Endometrium (tissue), 2 donors: Measurements from ENCODE around the gene TRIM60.
"Not testable (repeated sequence)": the region's sequence is repeated elsewhere in the genome, so short reads cannot be mapped to it uniquely, and the experiment has no call there.

Source experiments
- FAIRE-seq: peaks from 2 replicates; lab custom pipeline; 2012; peaks lifted over from hg19 to GRCh38; lab: Jason Lieb, UNC
- donor health status: control.
- donor health status: control.

TRIM60 gene

DNA sequence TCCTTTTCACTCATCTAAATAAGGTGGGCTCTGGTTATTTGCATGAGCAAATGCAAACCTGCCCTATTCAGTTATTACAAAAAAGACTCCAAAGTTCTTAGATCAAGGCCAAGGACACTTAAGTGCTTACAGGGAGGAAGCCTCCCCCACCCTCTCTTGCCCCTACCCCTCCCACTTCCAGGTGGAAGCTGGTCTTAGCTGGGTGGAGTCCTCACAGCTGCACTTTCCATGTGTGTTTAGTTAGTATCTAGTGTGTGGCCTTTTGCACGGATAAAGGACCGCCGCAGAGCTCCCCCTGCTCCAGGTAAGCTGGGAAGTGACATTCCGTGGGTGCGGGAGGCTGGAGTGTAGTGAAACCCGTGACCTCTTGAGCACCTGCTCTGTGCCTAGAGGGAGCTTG lies 21.8 kb downstream of the TRIM60 start, which contains the start of gene TRIM75:
Gene TRIM75 (plus strand): TSS at position 222 of the 400 bp plus-strand sequence. CDS start 5,282 bp downstream, outside the sequence.
- no peak for FAIRE-seq

DNA sequence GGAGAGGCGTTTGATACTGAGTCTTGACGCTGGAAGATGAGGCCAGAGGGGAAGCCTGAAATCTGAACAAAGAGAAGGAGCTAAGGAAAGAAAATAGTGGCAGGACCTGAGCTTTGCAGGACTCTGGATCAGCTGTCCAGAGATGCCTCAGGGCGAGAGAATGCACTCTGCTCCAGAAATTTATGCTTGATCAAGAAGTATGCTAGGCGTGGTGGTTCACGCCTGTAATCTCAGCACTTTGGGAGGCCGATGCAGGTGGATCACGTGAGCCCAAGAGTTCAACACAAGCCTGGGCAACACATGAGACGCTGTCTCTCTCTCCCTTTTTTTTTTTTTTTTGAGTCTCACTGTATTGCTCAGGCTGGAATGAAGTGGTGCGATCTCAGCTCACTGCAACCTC lies 23.8 kb downstream of the TRIM60 start:
- FAIRE-seq, result no peak

DNA sequence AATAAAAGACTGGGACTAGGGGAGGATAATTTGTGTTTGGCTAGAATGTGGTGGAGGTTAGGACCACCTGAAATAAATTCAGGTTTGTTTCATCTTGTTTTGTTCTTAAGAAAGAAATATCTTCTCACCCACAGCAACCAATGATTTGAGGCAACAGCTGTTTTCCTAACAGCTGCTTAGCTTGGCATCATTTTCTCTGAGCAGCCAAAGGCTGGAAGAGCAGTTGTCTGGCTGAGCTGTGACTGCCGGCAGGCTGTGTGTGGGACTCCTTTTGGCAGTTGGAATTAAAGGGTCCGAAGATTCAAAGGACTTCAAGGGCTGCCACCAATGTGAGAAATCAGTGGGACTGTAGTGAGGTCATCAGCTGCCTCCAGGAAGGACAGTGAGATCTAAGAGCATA lies 26.9 kb downstream of the TRIM60 start:
- no peak for FAIRE-seq

DNA sequence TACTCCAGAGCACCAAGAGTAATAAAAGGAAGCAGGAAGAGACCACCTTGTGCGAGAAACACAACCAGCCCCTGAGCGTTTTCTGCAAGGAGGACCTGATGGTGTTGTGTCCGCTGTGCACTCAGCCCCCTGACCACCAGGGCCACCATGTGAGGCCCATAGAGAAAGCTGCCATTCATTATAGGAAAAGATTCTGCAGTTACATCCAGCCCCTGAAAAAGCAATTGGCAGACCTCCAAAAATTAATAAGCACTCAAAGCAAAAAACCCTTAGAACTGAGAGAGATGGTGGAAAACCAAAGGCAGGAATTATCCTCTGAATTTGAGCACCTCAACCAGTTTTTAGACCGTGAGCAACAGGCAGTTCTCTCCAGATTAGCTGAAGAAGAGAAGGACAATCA lies 27.6 kb downstream of the TRIM60 start:
- FAIRE-seq, result no peak

DNA sequence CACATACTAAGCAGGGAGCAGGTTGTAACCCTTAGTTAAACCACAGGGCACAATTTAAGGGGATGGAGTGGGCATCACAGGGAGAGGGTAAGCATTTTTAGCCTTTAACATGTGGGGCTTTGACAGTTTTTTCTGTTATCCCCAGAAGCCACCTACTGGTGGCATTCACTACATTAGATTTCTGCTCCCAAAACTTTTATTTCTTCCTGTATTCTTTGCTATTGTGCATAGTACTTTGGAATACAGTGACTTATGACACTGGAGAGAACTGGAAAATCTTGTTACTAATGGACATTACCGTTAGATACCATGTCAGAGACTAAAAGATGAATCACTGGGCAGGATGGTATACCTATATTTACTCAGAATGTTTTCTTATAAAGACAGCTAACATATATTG lies 29.1 kb downstream of the TRIM60 start:
- FAIRE-seq, result no peak

DNA sequence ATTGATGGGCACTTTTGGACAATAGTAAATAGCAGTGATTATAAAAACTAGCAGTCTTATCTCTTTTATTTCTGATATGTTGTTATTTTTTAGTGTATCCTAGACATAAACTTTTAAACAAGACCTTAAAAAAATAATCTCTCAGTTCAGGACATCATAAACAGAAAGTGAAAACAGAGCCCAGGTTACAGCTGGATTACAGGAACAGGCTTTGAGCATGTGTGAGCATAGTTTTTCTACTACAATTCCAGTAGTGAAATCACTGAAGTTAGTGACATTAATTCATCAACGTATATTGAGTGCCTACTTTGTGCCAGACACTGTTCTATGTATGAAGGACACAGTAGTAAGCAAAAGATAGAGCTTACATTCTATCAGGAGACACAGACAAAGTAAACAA lies 38.8 kb downstream of the TRIM60 start:
- no peak for FAIRE-seq

DNA sequence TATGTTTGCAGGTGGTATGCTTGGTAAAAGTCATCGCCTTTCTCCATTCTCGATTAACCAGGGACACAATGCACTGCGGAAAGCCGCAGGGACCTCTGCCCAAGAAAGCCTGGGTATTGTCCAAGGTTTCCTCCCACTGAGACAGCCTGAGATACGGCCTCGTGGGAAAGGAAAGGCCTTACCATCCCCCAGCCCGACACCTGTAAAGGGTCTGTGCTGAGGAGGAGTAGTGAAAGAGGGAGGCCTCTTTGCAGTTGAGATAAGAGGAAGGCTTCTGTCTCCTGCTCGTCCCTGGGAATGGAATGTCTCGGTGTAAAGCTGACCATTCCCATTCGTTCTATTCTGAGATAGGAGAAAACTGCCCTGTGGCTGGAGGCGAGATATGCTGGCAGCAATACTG lies 41.5 kb downstream of the TRIM60 start:
- not testable (repeated sequence) for FAIRE-seq

DNA sequence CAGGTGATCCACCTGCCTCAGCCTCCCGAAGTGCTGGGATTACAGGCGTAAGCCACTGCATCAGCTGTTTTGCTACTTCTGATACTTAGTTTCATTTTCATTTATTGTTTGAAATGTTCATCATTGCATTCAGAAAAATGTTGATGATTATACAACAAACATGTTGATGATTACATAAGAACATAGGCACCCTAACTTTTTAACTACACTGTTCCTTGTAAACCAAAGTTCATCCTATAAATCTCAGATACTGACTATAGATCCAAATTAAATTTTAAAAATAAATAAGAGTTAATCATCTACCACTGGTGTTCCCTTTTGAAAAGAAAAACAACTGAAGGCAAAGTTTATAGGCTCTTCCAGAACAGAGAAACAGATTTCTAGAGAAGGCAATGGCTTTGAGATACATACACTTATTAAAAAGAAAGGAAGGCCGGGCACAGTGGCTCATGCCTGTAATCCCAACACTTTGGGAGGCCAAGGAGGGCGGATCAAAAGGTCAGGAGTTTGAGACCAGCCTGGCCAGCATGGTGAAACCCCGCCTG lies 45.3 kb downstream of the TRIM60 start:
- no peak for FAIRE-seq

DNA sequence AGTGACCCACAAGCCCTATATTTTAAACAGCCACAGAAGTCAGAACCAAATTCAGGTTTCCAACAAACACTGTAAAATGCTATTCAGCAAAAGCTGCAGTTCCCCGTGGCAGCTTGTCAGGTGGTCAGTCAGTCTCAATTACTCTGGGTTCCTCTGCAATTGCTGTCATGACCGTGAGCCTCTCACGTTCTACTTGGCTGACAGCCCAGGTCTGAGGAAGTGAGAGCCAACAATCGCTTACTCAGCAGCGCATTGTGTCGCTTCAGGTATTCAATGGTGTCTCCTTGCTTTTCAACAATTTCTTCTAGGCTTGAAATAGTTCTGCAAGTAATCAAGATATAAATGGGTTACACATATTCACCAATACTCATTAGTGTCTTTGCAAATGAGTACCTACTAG lies 47.7 kb downstream of the TRIM60 start:
- no peak for FAIRE-seq

DNA sequence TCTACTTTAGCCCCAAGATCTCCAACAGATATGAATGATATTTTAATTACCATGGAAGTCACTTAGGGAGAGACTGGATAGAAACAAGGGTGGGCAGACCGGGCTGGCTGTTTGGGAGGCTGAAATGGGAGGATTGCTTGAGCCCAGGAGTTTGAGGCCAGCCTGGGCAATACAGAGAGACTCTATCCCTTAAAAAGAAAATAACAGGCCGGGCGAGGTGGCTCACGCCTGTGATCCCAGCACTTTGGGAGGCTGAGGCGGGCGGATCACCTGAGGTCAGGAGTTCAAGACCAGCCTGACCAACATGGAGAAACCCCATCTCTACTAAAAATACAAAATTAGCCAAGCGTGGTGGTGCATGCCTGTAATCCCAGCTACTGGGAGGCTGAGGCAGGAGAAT lies 53.0 kb downstream of the TRIM60 start:
- FAIRE-seq, result not testable (repeated sequence)

DNA sequence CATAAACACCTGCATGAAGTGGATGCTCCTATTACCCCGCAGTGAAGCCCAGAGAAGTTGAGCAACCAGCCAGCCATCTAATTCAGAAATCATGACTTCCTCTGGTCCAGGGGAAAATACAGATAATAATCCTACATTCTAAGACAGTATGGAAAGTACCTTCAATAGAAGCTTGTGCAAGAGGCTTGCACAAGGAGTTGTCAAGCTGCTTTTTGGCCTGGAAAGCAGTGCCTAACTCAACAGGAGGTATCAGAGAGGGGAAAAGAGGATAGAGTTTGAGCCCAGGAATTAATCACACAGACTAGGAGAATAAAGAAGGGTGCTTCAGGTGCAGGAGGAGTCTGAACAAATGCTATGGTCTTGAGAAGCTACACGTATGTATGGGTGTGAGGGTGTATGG lies 54.1 kb downstream of the TRIM60 start:
- no peak for FAIRE-seq

DNA sequence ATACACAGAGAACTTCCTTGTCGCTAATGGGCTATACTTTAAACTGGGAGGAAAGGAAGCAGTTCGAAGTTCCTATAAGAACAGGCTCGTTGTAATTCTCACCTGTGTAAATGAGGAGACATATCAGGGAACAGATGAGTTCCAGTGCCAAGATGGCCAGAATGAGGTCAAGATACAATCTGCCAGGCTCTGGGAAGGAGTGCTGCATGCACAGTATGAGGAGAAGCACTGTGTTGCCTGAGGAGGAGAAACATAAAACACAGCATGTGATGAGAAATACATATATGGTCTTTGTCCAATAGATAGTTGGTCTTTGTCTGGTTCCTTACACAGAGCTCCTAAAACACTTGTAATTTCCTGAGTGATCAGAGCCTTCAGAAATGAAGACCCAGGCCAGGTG lies 56.6 kb downstream of the TRIM60 start:
- FAIRE-seq, result no peak
